WERI-Rb-1 (cell line): Measurements from ENCODE around the gene CYTL1.

Experiments
- DNase-seq: peaks from one replicate; pipeline ENCODE4 v3.0.0-alpha.2; 2020
- H3K27ac ChIP-seq: fragments of 250-450 bp; sonication (Bioruptor Pico); 2 replicates; pipeline ENCODE4 v1.5.1; 2020; ENCODE audit warnings: mild to moderate bottlenecking, moderate library complexity
- H3K27me3 ChIP-seq: fragments of 250-450 bp; sonication (Bioruptor Pico); 2 replicates; pipeline ENCODE4 v1.5.1; 2021; ENCODE audit warnings: mild to moderate bottlenecking, low read depth, moderate library complexity; ENCODE audit not compliant: insufficient read depth, severe bottlenecking
- H3K36me3 ChIP-seq: fragments of 250-450 bp; sonication (Bioruptor Pico); 2 replicates; pipeline ENCODE4 v1.5.1; 2020; ENCODE audit warnings: mild to moderate bottlenecking, moderate library complexity
- H3K4me3 ChIP-seq: 2 replicates; pipeline ENCODE4 v1.5.1; 2011; ENCODE audit warnings: low read depth, mild to moderate bottlenecking, control low read depth, low read length
- H3K9me3 ChIP-seq: fragments of 250-450 bp; sonication (Bioruptor Pico); 2 replicates; pipeline ENCODE4 v1.5.1; 2021; ENCODE audit warnings: mild to moderate bottlenecking, moderate library complexity; ENCODE audit not compliant: severe bottlenecking
- TF ChIP-seq, protein P1 (sequence below): IDR thresholded peaks from 2 replicates; pipeline ENCODE4 v1.5.1; 2011; ENCODE audit warnings: low read depth, mild to moderate bottlenecking, control low read depth, inconsistent platforms, low read length

Gene CYTL1

DNA sequence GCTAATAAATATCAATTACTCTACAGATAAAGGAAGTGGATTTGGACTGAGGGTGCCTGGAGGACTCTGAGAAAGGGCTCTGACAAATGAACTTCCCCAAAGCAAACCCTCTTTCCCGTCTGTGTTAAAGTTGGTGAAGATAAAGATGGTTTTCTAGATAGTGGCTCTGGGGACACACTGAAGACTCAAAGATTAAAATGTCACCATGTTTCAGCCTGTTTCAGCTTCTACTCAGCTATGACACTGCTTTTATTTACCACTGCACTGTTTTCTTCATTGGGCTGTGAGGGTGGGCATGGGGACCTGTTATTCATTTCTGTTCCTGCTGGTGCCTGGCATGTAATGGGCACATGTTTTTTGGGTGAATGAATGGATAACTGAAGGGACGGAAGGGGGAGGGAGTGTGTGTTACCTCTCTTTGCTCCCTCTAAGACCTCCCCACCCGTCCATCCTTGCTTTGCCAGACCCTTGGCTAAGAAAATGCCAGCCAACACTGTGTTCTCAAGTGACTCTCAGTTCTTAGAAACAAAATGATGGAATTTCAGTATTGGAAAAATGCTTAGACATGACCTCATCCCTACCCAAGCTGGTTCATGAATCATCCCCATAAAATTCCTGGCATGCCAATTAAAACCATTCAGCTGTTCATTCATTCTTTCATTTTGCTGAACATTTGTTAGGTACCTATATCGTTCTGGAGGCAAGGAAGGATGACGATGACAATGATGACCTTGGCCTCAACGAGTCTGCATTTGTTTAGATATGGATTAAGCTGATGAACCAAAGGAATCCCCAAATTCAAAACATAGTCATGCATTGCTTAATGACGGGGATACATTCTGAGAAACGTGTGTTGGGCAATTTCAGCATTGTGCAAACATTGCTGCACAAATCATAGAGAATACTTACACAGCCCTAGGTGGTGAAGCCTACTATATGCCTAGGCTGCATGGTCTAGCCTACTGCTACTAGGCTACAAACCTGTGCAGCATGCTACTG lies 18.6 kb upstream of the CYTL1 start:
- Histone ChIP-seq H3K4me3 (no peak overlapping the region), H3K27ac (no peak overlapping the region), H3K36me3 (no peaks in the 10 kb centered on the region), H3K9me3 (no peaks in the 10 kb centered on the region), H3K27me3 (no peaks in the 10 kb centered on the region)
- TF ChIP-seq, protein P1, sequence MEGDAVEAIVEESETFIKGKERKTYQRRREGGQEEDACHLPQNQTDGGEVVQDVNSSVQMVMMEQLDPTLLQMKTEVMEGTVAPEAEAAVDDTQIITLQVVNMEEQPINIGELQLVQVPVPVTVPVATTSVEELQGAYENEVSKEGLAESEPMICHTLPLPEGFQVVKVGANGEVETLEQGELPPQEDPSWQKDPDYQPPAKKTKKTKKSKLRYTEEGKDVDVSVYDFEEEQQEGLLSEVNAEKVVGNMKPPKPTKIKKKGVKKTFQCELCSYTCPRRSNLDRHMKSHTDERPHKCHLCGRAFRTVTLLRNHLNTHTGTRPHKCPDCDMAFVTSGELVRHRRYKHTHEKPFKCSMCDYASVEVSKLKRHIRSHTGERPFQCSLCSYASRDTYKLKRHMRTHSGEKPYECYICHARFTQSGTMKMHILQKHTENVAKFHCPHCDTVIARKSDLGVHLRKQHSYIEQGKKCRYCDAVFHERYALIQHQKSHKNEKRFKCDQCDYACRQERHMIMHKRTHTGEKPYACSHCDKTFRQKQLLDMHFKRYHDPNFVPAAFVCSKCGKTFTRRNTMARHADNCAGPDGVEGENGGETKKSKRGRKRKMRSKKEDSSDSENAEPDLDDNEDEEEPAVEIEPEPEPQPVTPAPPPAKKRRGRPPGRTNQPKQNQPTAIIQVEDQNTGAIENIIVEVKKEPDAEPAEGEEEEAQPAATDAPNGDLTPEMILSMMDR, result no peak
- DNase-seq, result no peak

DNA sequence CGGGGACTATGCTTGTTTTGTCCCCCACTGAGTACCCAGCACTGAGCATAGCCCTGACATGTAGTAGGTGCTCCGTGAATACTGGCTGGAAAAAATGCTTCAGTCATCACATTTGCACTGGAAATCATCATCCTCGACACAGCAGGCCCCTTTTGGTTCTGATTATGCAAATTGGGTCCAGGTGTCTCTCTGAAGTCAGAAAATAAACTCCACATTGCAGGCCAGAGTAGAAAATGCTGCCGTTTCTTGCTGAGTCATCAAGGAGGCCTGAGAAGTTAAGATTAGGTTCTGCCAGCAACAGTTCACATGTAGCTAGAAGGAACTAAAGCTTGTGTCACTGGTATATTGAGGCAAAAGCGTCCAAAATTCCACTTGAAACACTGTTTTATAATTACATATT lies 17.0 kb upstream of the CYTL1 start:
- no peaks in the 10 kb centered on the region for H3K27me3 ChIP-seq
- no peak overlapping the region for H3K27ac ChIP-seq
- no peak for DNase-seq
- H3K4me3 ChIP-seq, result no peak overlapping the region
- TF ChIP-seq, protein P1, result no peak
- no peaks in the 10 kb centered on the region for H3K36me3 ChIP-seq
- no peaks in the 10 kb centered on the region for H3K9me3 ChIP-seq

DNA sequence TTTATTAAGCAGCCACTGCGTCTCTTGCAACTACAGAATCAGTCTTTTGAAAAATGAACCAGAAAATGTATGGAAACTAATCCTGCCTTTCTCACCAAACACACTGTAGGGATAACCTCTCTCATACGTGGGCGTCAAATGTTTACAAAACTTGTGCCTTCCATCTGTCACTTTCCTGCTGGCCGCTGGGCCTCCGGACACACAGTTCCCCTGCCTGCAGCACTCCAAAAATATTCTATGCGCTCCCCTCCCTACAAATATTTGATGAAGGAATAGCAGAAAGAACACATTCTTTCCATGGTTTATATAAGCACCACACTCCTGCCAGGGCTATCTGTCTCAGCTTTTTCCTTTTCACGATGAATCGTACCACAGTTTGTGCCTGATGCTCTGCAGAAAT lies 14.9 kb upstream of the CYTL1 start:
- Histone ChIP-seq H3K27ac (no peak overlapping the region), H3K9me3 (no peaks in the 10 kb centered on the region), H3K36me3 (no peaks in the 10 kb centered on the region), H3K4me3 (no peak overlapping the region), H3K27me3 (no peaks in the 10 kb centered on the region)
- DNase-seq, result no peak
- TF ChIP-seq, protein P1, result no peak

DNA sequence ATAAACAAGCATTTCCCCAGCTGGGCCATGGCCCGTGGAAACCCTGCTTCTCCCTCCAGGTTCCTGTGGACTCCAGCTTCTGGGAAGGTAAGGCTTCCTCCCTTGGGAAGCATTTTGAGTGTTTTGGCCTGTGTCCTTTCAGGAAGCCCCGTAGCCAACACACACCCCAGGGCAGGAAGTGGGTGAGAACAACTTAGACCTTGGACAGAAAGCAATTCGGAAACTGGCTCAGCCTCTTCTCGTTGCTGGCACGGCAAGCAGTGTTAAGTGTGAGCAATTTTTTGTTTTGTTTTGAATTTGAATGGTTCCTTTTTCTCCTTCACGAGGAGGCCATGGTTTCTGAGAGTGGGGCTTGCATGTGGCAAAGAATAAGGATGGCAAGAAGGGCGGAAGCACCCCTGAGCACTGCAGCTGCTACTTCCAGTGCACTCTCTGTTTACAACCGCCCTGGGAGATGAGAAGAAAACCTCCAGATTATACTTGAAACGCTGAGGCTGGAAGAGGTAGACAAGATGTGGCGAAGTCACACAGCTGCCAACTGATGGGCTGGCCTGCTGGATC lies 14.1 kb upstream of the CYTL1 start:
- no peak overlapping the region for H3K4me3 ChIP-seq
- no peaks in the 10 kb centered on the region for H3K36me3 ChIP-seq
- H3K27me3 ChIP-seq, result no peaks in the 10 kb centered on the region
- TF ChIP-seq, protein P1, result no peak
- DNase-seq, result no peak
- H3K9me3 ChIP-seq, result peaks cover 5% of the 10 kb centered on the region
- no peak overlapping the region for H3K27ac ChIP-seq

DNA sequence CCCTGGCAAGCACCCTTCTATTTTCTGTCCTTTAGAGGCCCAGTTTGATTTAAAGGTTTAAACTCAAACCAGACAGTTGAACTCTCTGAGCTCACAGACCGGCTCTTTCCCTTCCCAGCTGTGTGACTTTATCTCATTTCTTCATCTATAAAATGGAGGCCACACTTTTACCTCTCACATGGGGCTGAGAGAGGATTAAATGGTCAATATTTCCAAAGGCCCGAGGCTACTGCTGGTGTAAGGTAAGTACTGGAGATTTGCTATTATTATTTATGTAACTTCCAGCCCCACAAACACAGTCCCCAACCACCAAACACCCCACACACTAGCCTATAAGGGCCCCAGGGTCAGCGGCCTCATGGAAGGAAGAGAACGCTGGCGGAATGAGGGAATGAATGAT lies 13.6 kb upstream of the CYTL1 start:
- Histone ChIP-seq H3K36me3 (no peaks in the 10 kb centered on the region), H3K4me3 (no peak overlapping the region), H3K27ac (no peak overlapping the region), H3K27me3 (no peaks in the 10 kb centered on the region), H3K9me3 (peaks cover 8% of the 10 kb centered on the region)
- TF ChIP-seq, protein P1, result no peak
- DNase-seq, result no peak
